SK-N-SH (cell line): Measurements from ENCODE around the gene PTBP1. TPM values are rescaled to one million over a fixed set of nuclear protein-coding genes. Genes with fewer than 3 reads are reported as not detected.

ENCODE experiments used
- CTCF ChIA-PET: fragments of 300-600, 350-600 bp; formaldehyde crosslinking; extraction: SDS; loops from one replicate; lab custom pipeline; 2021; lab: Yijun Ruan, JAX
- POLR2A ChIA-PET: fragments of 350-600 bp; sonication (Branson Sonifier 250); formaldehyde crosslinking; extraction: SDS; loops from one replicate; lab custom pipeline; 2020; ENCODE audit warnings: antibody characterized with exemption, inconsistent platforms; lab: Yijun Ruan, JAX
- DNase-seq: peaks from one replicate; pipeline ENCODE4 v3.0.0; 2012
- H2AFZ ChIP-seq: fragments of 200-600 bp; sonication (generic); 2 replicates; pipeline ENCODE4 v1.8.1; 2016; ENCODE audit warnings: antibody characterized with exemption, mild to moderate bottlenecking, low read depth
- H3F3A ChIP-seq: fragments of 200-600 bp; sonication (generic); replicated peaks from 2 replicates; pipeline ENCODE3; 2016; ENCODE audit warnings: antibody characterized with exemption, mild to moderate bottlenecking; ENCODE audit not compliant: insufficient read depth
- H3K27ac ChIP-seq, 2 experiments: fragments of 200-500 bp in 1 of 2; fragments of 200-600 bp in 1 of 2; sonication (Bioruptor generic) in 1 of 2; sonication (generic), shearing (Covaris generic) in 1 of 2; 2 replicates each; pipeline versions ENCODE4 v1.5.1 to v1.6.1; 2014 to 2016; ENCODE audit warnings: low read depth in 2 of 2, inconsistent platforms in 1 of 2, low read length in 1 of 2, mild to moderate bottlenecking in 1 of 2, mixed read lengths in 1 of 2
- H3K27me3 ChIP-seq: fragments of 200-600 bp; sonication (generic), shearing (Covaris generic); 2 replicates; pipeline ENCODE4 v1.6.1; 2016; ENCODE audit warnings: mixed run types; ENCODE audit not compliant: insufficient read depth
- H3K36me3 ChIP-seq, 2 experiments: fragments of 200-500 bp in 1 of 2; fragments of 200-600 bp in 1 of 2; sonication (Bioruptor generic) in 1 of 2; sonication (generic) in 1 of 2; replicated peaks in 1 of 2; 2 replicates each; pipeline versions ENCODE3 to v1.5.1; 2014 to 2016; ENCODE audit warnings: low read length in 1 of 2, mild to moderate bottlenecking in 1 of 2; ENCODE audit not compliant: insufficient read depth in 2 of 2, control insufficient read depth in 1 of 2
- H3K4me1 ChIP-seq, 2 experiments: fragments of 200-500 bp in 1 of 2; fragments of 200-600 bp in 1 of 2; sonication (Bioruptor generic) in 1 of 2; sonication (generic), shearing (Covaris generic) in 1 of 2; 2 replicates each; pipeline versions ENCODE4 v1.5.1 to v1.6.1; 2014 to 2016; ENCODE audit warnings: low read depth in 1 of 2, low read length in 1 of 2, mixed run types in 1 of 2; ENCODE audit not compliant: insufficient read depth in 2 of 2, control insufficient read depth in 1 of 2
- H3K4me2 ChIP-seq: fragments of 200-600 bp; sonication (generic), shearing (Covaris generic); 2 replicates; pipeline ENCODE4 v1.6.1; 2017; ENCODE audit warnings: mixed run types
- H3K4me3 ChIP-seq, 2 experiments: fragments of 200-500 bp in 1 of 2; fragments of 200-600 bp in 1 of 2; sonication (Bioruptor generic) in 1 of 2; sonication (generic), shearing (Covaris generic) in 1 of 2; 2 replicates each; pipeline versions ENCODE4 v1.5.1 to v1.8.1; 2014 to 2016; ENCODE audit warnings: low read depth in 2 of 2, inconsistent platforms in 1 of 2, low read length in 1 of 2, mild to moderate bottlenecking in 1 of 2, mixed read lengths in 1 of 2, moderate library complexity in 1 of 2
- H3K79me2 ChIP-seq: fragments of 200-600 bp; sonication (generic); 2 replicates; pipeline ENCODE4 v1.8.1; 2017; ENCODE audit warnings: mild to moderate bottlenecking; ENCODE audit not compliant: insufficient read depth
- H3K9ac ChIP-seq: fragments of 200-600 bp; sonication (generic); 2 replicates; pipeline ENCODE4 v1.6.1; 2017; ENCODE audit warnings: mixed run types
- H3K9me2 ChIP-seq: fragments of 200-600 bp; sonication (generic); 2 replicates; pipeline ENCODE4 v1.6.1; 2017; ENCODE audit warnings: mixed run types
- H3K9me3 ChIP-seq: fragments of 200-600 bp; sonication (generic); 2 replicates; pipeline ENCODE4 v1.6.1; 2017; ENCODE audit warnings: mixed run types, mild to moderate bottlenecking, moderate library complexity
- H4K20me1 ChIP-seq: fragments of 200-600 bp; sonication (generic); 2 replicates; pipeline ENCODE4 v1.6.1; 2017; ENCODE audit warnings: mild to moderate bottlenecking, mixed run types; ENCODE audit not compliant: insufficient read depth
- CHD2 ChIP-seq: fragments of 150-350 bp; IDR thresholded peaks from 2 replicates; pipeline ENCODE4 v1.6.1; 2018; ENCODE audit warnings: low read length; ENCODE audit not compliant: partially characterized antibody
- EP300 ChIP-seq, 2 experiments: IDR thresholded peaks; 2 replicates each; pipeline versions ENCODE4 v1.4.0 to v1.6.1; 2012; ENCODE audit warnings: borderline replicate concordance in 1 of 2, low read depth in 1 of 2, low read length in 1 of 2
- EZH2phosphoT487 ChIP-seq: fragments of 200-600 bp; sonication (generic); IDR thresholded peaks from 2 replicates; pipeline ENCODE4 v1.6.1; 2017; ENCODE audit warnings: low read depth, mixed run types, mild to moderate bottlenecking, antibody characterized with exemption, moderate library complexity, borderline replicate concordance
- FOSL2 ChIP-seq: IDR thresholded peaks from 2 replicates; pipeline ENCODE4 v1.4.0; 2012; ENCODE audit warnings: low read depth, mild to moderate bottlenecking, moderate library complexity, borderline replicate concordance
- FOXJ3 ChIP-seq: sonication (generic); formaldehyde crosslinking; IDR thresholded peaks from 2 replicates; pipeline ENCODE4 v1.5.1; 2020; ENCODE audit warnings: mild to moderate bottlenecking, missing genetic modification reagents
- GABPA ChIP-seq: IDR thresholded peaks from 2 replicates; pipeline ENCODE4 v1.4.0; 2012; ENCODE audit warnings: low read depth, mild to moderate bottlenecking
- MXI1 ChIP-seq: IDR thresholded peaks from 2 replicates; pipeline ENCODE4 v1.6.1; 2012; ENCODE audit warnings: mild to moderate bottlenecking, low read depth, low read length, improper control_type of control experiment
- PBX3 ChIP-seq: IDR thresholded peaks from 2 replicates; pipeline ENCODE4; 2012
- POLR2AphosphoS5 ChIP-seq: IDR thresholded peaks from 2 replicates; pipeline ENCODE4 v1.6.1; 2012; ENCODE audit warnings: low read depth, low read length
- RCOR1 ChIP-seq: fragments of 150-350 bp; IDR thresholded peaks from 2 replicates; pipeline ENCODE4 v1.6.1; 2017; ENCODE audit warnings: antibody characterized with exemption, low read length
- RXRA ChIP-seq: IDR thresholded peaks from 2 replicates; pipeline ENCODE4 v1.4.0; 2012; ENCODE audit warnings: low read depth, mild to moderate bottlenecking, borderline replicate concordance
- SIN3A ChIP-seq: IDR thresholded peaks from 2 replicates; pipeline ENCODE4 v1.6.1; 2012; ENCODE audit warnings: low read depth, mild to moderate bottlenecking, low read length, moderate library complexity, borderline replicate concordance
- SMC3 ChIP-seq: IDR thresholded peaks from 2 replicates; pipeline ENCODE4 v1.6.1; 2012; ENCODE audit warnings: low read depth, low read length, improper control_type of control experiment
- WGBS: methylation state at CpG from one replicate; pipeline ENCODE4 v1.1.6; 2017; ENCODE audit warnings: low lambda C conversion rate; 5-methylcytosine and 5-hydroxymethylcytosine counted together
- polyA plus RNA-seq, 3 experiments: library from polyadenylated mRNA; depleted of rRNA; stranded (reverse); fragments of >200 nt; gene quantifications; 2 replicates each; pipeline ENCODE4 v1.2.3, GENCODE V29; 2012
- TF ChIP-seq, protein P1 (sequence below): fragments of 200-600 bp; sonication (generic); IDR thresholded peaks from 2 replicates; pipeline ENCODE4 v1.6.1; 2017; ENCODE audit warnings: antibody characterized with exemption, mild to moderate bottlenecking, moderate library complexity
- TF ChIP-seq, protein P2 (sequence below): fragments of 150-350 bp; IDR thresholded peaks from 2 replicates; pipeline ENCODE4 v1.6.1; 2016; ENCODE audit warnings: mild to moderate bottlenecking, low read depth, low read length
- TF ChIP-seq, protein P3 (sequence below): fragments of 150-350 bp; IDR thresholded peaks from 2 replicates; pipeline ENCODE4 v1.6.1; 2017; ENCODE audit warnings: antibody characterized with exemption, low read length, low read depth, borderline replicate concordance

The PTBP1 gene
- polyA plus RNA-seq, 1 of the 3 experiments (the other 2 are of a cell fraction), result 243 TPM

DNA sequence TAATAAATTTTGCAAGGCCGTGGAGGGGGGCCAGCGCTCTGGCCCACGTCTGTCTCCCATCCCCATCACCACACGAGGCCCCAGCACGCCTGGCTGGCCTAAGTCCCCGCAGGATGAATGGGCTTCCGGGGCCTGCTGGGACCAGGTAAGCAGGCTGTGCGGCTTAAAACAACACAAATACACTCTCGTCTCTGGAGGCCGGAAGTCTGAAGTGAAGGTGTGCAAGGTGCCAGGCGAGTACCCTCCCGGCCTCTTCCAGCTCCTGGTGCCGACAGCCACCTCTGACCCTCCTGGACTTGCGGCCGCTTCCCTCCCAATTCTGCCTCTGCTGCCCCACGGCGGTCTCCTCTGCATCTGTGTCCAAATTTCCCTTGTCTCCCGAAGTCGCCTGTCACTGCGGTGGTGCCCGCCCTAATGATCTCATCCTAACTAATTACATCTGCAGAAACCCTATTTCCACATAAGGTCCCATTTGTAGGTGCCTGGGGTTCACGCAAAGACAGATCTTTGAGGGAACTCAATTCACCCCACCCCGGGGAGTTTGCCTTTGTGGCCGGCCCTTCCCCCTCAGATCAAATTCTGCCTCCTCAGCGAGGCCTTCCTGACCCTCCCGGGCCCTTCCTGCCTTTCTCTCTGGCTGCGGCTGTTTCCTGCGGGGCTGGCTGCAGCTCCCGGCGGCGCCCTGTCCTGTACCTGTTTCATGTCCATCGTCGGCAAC lies 8.1 kb upstream of the PTBP1 start:
- no peaks in the 10 kb centered on the region for H3K9me3 ChIP-seq
- WGBS, result 64% methylated on average over 13 of the region's 33 CpGs
- H3K36me3 ChIP-seq, result no peaks in the 10 kb centered on the region
- POLR2A ChIA-PET, result no interaction called here
- no peaks in the 10 kb centered on the region for H4K20me1 ChIP-seq
- H3K79me2 ChIP-seq, result no peaks in the 10 kb centered on the region
- no peak overlapping the region for H3K4me3 ChIP-seq
- peaks cover 0 to 15% of the 10 kb centered on the region in 2 experiments; a peak in 1 of 4 replicates for H3K4me1 ChIP-seq
- H3K27ac ChIP-seq, result peak overlapping the region in 1 of 2 experiments; percentile 43; a peak in 1 of 4 replicates
- DNase-seq, result no peak
- CTCF ChIA-PET, result no interaction called here
- no peak overlapping the region for H2AFZ ChIP-seq
- TF ChIP-seq SIN3A (no peak), FOXJ3 (CRISPR knock-in tag) (no peak), FOSL2 (no peak), POLR2AphosphoS5 (no peak), SMC3 (no peak), MXI1 (no peak), RCOR1 (no peak), EZH2phosphoT487 (no peak), GABPA (no peak), PBX3 (no peak), CHD2 (no peak), RXRA (no peak), EP300 (IDR thresholded peaks at IDR 0.05; ENCODE audit: borderline replicate concordance in 1 of 2, low read depth in 1 of 2, low read length in 1 of 2) (no peak)
- TF ChIP-seq, protein P1, sequence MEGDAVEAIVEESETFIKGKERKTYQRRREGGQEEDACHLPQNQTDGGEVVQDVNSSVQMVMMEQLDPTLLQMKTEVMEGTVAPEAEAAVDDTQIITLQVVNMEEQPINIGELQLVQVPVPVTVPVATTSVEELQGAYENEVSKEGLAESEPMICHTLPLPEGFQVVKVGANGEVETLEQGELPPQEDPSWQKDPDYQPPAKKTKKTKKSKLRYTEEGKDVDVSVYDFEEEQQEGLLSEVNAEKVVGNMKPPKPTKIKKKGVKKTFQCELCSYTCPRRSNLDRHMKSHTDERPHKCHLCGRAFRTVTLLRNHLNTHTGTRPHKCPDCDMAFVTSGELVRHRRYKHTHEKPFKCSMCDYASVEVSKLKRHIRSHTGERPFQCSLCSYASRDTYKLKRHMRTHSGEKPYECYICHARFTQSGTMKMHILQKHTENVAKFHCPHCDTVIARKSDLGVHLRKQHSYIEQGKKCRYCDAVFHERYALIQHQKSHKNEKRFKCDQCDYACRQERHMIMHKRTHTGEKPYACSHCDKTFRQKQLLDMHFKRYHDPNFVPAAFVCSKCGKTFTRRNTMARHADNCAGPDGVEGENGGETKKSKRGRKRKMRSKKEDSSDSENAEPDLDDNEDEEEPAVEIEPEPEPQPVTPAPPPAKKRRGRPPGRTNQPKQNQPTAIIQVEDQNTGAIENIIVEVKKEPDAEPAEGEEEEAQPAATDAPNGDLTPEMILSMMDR, result no peak
- TF ChIP-seq, protein P2, sequence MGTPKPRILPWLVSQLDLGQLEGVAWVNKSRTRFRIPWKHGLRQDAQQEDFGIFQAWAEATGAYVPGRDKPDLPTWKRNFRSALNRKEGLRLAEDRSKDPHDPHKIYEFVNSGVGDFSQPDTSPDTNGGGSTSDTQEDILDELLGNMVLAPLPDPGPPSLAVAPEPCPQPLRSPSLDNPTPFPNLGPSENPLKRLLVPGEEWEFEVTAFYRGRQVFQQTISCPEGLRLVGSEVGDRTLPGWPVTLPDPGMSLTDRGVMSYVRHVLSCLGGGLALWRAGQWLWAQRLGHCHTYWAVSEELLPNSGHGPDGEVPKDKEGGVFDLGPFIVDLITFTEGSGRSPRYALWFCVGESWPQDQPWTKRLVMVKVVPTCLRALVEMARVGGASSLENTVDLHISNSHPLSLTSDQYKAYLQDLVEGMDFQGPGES, result no peak
- TF ChIP-seq, protein P3, sequence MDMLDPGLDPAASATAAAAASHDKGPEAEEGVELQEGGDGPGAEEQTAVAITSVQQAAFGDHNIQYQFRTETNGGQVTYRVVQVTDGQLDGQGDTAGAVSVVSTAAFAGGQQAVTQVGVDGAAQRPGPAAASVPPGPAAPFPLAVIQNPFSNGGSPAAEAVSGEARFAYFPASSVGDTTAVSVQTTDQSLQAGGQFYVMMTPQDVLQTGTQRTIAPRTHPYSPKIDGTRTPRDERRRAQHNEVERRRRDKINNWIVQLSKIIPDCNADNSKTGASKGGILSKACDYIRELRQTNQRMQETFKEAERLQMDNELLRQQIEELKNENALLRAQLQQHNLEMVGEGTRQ, result no peak
- no peak overlapping the region for H3K9ac ChIP-seq
- no peaks in the 10 kb centered on the region for H3K9me2 ChIP-seq
- peaks cover 2% of the 10 kb centered on the region for H3F3A ChIP-seq
- no peaks in the 10 kb centered on the region for H3K27me3 ChIP-seq
- no peak overlapping the region for H3K4me2 ChIP-seq
